ENCODE results near the gene NANOS2. TPM values are rescaled to one million over a fixed set of nuclear protein-coding genes. Genes with fewer than 3 reads are reported as not detected.

The NANOS2 gene
- total and polyA plus RNA-seq, 2 of the 13 experiments (the other 11 are each of a cell fraction or from before 2014, with no cell fraction given), result not detected

- no peak for TF ChIP-seq AFF4 (CRISPR knock-in tag; IDR thresholded peaks at IDR 0.05)
- peak; percentile 66; the same call in 1 of the 2 replicates for TF ChIP-seq RXRA (CRISPR knock-in tag; IDR thresholded peaks at IDR 0.05)
- TF ChIP-seq ZSCAN30 (CRISPR knock-in tag; IDR thresholded peaks at IDR 0.05), result no peak
- peak; percentile 5; the same call in 1 of the 2 replicates for TF ChIP-seq ZNF7 (CRISPR knock-in tag; IDR thresholded peaks at IDR 0.05)
- TF ChIP-seq NFRKB (IDR thresholded peaks at IDR 0.05), result no peak
- no peak for TF ChIP-seq ZNF496 (CRISPR knock-in tag; IDR thresholded peaks at IDR 0.05; ENCODE audit: insufficient replicate concordance)
- 0 out of 2 replicates have a peak, but pooled peaks have one; percentile 39 for TF ChIP-seq BCL6 (CRISPR knock-in tag; IDR thresholded peaks at IDR 0.05)
- no peak for TF ChIP-seq ZNF562 (CRISPR knock-in tag; IDR thresholded peaks at IDR 0.05; ENCODE audit: borderline replicate concordance)
- TF ChIP-seq TRIM24 (CRISPR knock-in tag; IDR thresholded peaks at IDR 0.05), result no peak
- TF ChIP-seq TEAD3 (CRISPR knock-in tag; optimal IDR thresholded peaks at IDR 0.05; ENCODE audit: borderline replicate concordance), result peak; percentile 21
- 0 out of 2 replicates have a peak, but pooled peaks have one; percentile 31 for TF ChIP-seq THAP11 (CRISPR knock-in tag; IDR thresholded peaks at IDR 0.05)
- peak; percentile 20; the same call in 1 of the 2 replicates for TF ChIP-seq PATZ1 (CRISPR knock-in tag; IDR thresholded peaks at IDR 0.05)
- no peak for TF ChIP-seq ZMAT3 (CRISPR knock-in tag; conservative IDR thresholded peaks at IDR 0.05)
- TF ChIP-seq ZNF101 (CRISPR knock-in tag; IDR thresholded peaks at IDR 0.05; ENCODE audit: borderline replicate concordance, low read depth), result no peak
- no peak for TF ChIP-seq ZNF792 (CRISPR knock-in tag; IDR thresholded peaks at IDR 0.05)
- no peak for TF ChIP-seq ZKSCAN8 (CRISPR knock-in tag; IDR thresholded peaks at IDR 0.05; ENCODE audit: borderline replicate concordance)
- TF ChIP-seq RARG (CRISPR knock-in tag; IDR thresholded peaks at IDR 0.05; ENCODE audit: low read depth), result no peak
- peak; percentile 95 for TF ChIP-seq ZNF646 (CRISPR knock-in tag; IDR thresholded peaks at IDR 0.05)
- peak; percentile 42 for TF ChIP-seq FOXA3 (CRISPR knock-in tag; IDR thresholded peaks at IDR 0.05)
- no peak for TF ChIP-seq ZNF30 (CRISPR knock-in tag; IDR thresholded peaks at IDR 0.05)
Measured at GRCh38 chr19:45874620-45874966, 40.0 kb downstream of the NANOS2 start (continued).

All from HepG2 (cell line).